IMR-90 (cell line): ENCODE data around the gene MEN1. TPM values are rescaled to one million over a fixed set of nuclear protein-coding genes. Genes with fewer than 3 reads are reported as not detected.

Experiments used
- ATAC-seq: fragments of 200-7000 bp; cut with Tn5 transposase; 2 replicates; pipeline ENCODE4 v1.9.1; 2020; ENCODE audit warnings: low read depth, mild to moderate bottlenecking, moderate library complexity
- BruUV-seq: library from RNA; stranded (reverse); fragments of 400-500 nt; replicated peaks from 2 replicates; lab custom pipeline; 2021; lab: Mats Ljungman, UMichigan
- CTCF ChIA-PET: fragments of 300-600 bp; formaldehyde crosslinking; extraction: SDS; loops from one replicate; lab custom pipeline; 2021; ENCODE audit warnings: antibody characterized with exemption; lab: Yijun Ruan, JAX
- POLR2A ChIA-PET: fragments of 300-600 bp; sonication (Branson Sonifier 250); formaldehyde crosslinking; loops from one replicate; lab custom pipeline; 2022; ENCODE audit warnings: antibody characterized with exemption; ENCODE audit not compliant: unreplicated experiment; lab: Charles Lee
- DNase-seq: peaks from one replicate; pipeline ENCODE4 v3.0.0; 2013
- H2AFZ ChIP-seq: replicated peaks from 2 replicates; pipeline ENCODE3; 2013; ENCODE audit warnings: low read length, mild to moderate bottlenecking; ENCODE audit not compliant: poor library complexity
- H2AK5ac ChIP-seq: 2 replicates; pipeline ENCODE4 v1.6.1; 2013; ENCODE audit warnings: low read depth, low read length, inconsistent platforms
- H2AK9ac ChIP-seq: replicated peaks from 2 replicates; pipeline ENCODE3; 2013; ENCODE audit warnings: mild to moderate bottlenecking, low read depth, low read length, moderate library complexity; ENCODE audit not compliant: poor library complexity
- H2BK120ac ChIP-seq: 2 replicates; pipeline ENCODE4 v1.6.1; 2013; ENCODE audit warnings: low read depth, low read length, inconsistent platforms
- H2BK15ac ChIP-seq: 3 replicates; pipeline ENCODE4 v1.6.1; 2013; ENCODE audit warnings: low read depth, low read length, inconsistent platforms
- H2BK20ac ChIP-seq: 2 replicates; pipeline ENCODE4 v1.6.1; 2013; ENCODE audit warnings: low read depth, mild to moderate bottlenecking, inconsistent platforms, low read length, moderate library complexity
- H2BK5ac ChIP-seq: 2 replicates; pipeline ENCODE4 v1.6.1; 2013; ENCODE audit warnings: mild to moderate bottlenecking, low read depth, low read length, inconsistent platforms; ENCODE audit not compliant: poor library complexity, severe bottlenecking
- H3K14ac ChIP-seq: replicated peaks from 2 replicates; pipeline ENCODE4 v1.6.1; 2013; ENCODE audit warnings: low read depth, low read length, inconsistent platforms
- H3K18ac ChIP-seq: 2 replicates; pipeline ENCODE4 v1.6.1; 2013; ENCODE audit warnings: low read depth, low read length, control low read depth
- H3K23ac ChIP-seq: 2 replicates; pipeline ENCODE4 v1.6.1; 2013; ENCODE audit warnings: low read depth, low read length, inconsistent platforms
- H3K27ac ChIP-seq: 2 replicates; pipeline ENCODE4 v1.5.1; 2013; ENCODE audit warnings: mild to moderate bottlenecking, control low read depth, low read length; ENCODE audit not compliant: insufficient read depth
- H3K27me3 ChIP-seq: 2 replicates; pipeline ENCODE4 v1.6.1; 2013; ENCODE audit warnings: low read length; ENCODE audit not compliant: control insufficient read depth, insufficient read depth
- H3K36me3 ChIP-seq: 2 replicates; pipeline ENCODE4 v1.6.1; 2013; ENCODE audit warnings: low read length, mixed read lengths; ENCODE audit not compliant: control insufficient read depth, insufficient read depth
- H3K4ac ChIP-seq: 2 replicates; pipeline ENCODE4 v1.6.1; 2013; ENCODE audit warnings: low read depth, low read length, inconsistent platforms
- H3K4me1 ChIP-seq: 2 replicates; pipeline ENCODE4 v1.6.1; 2013; ENCODE audit warnings: low read length, mixed read lengths; ENCODE audit not compliant: control insufficient read depth, insufficient read depth
- H3K4me2 ChIP-seq: 2 replicates; pipeline ENCODE4 v1.6.1; 2013; ENCODE audit warnings: low read depth, mild to moderate bottlenecking, control low read depth, low read length, moderate library complexity
- H3K4me3 ChIP-seq: 2 replicates; pipeline ENCODE4 v1.5.1; 2013; ENCODE audit warnings: low read depth, mild to moderate bottlenecking, control low read depth, low read length, moderate library complexity; ENCODE audit not compliant: insufficient read depth
- H3K56ac ChIP-seq: 2 replicates; pipeline ENCODE4 v1.6.1; 2013; ENCODE audit warnings: low read length, inconsistent platforms; ENCODE audit not compliant: insufficient read depth; ENCODE audit errors: extremely low read depth
- H3K79me1 ChIP-seq, 2 experiments: 2 replicates each; pipeline ENCODE4 v1.6.1; 2013; ENCODE audit warnings: low read length in 2 of 2, inconsistent platforms in 1 of 2, low read depth in 1 of 2
- H3K9ac ChIP-seq: 2 replicates; pipeline ENCODE4 v1.6.1; 2013; ENCODE audit warnings: low read depth, low read length, control low read depth
- H3K9me1 ChIP-seq: 2 replicates; pipeline ENCODE4 v1.6.1; 2013; ENCODE audit warnings: low read length, inconsistent platforms; ENCODE audit not compliant: insufficient read depth
- H3K9me3 ChIP-seq: 2 replicates; pipeline ENCODE4 v1.6.1; 2013; ENCODE audit warnings: low read length; ENCODE audit not compliant: control insufficient read depth, insufficient read depth
- H4K20me1 ChIP-seq: 2 replicates; pipeline ENCODE4 v1.6.1; 2013; ENCODE audit warnings: low read length, inconsistent platforms; ENCODE audit not compliant: insufficient read depth
- H4K5ac ChIP-seq: 2 replicates; pipeline ENCODE4 v1.6.1; 2013; ENCODE audit warnings: mild to moderate bottlenecking, low read depth, low read length, control low read depth
- H4K8ac ChIP-seq, 2 experiments: 2 replicates each; pipeline ENCODE4 v1.6.1; 2013; ENCODE audit warnings: low read depth in 2 of 2, low read length in 2 of 2, control low read depth in 1 of 2, inconsistent platforms in 1 of 2
- H4K91ac ChIP-seq: 2 replicates; pipeline ENCODE4 v1.6.1; 2013; ENCODE audit warnings: low read depth, low read length, inconsistent platforms; ENCODE audit not compliant: insufficient read depth
- BHLHE40 ChIP-seq: fragments of 150-350 bp; IDR thresholded peaks from 2 replicates; pipeline ENCODE4 v1.6.1; 2016; ENCODE audit warnings: mild to moderate bottlenecking, low read depth, low read length
- CEBPB ChIP-seq: IDR thresholded peaks from 2 replicates; pipeline ENCODE4 v1.6.1; 2012; ENCODE audit warnings: low read depth, low read length, improper control_type of control experiment
- CHD1 ChIP-seq: IDR thresholded peaks from 2 replicates; pipeline ENCODE4 v1.6.1; 2012; ENCODE audit warnings: low read depth, low read length, improper control_type of control experiment
- NFE2L2 ChIP-seq: fragments of 150-350 bp; IDR thresholded peaks from 2 replicates; pipeline ENCODE4 v1.6.1; 2016; ENCODE audit warnings: low read depth, mild to moderate bottlenecking, low read length
- RCOR1 ChIP-seq: IDR thresholded peaks from 2 replicates; pipeline ENCODE4 v1.6.1; 2012; ENCODE audit warnings: mild to moderate bottlenecking, low read length, improper control_type of control experiment; ENCODE audit not compliant: insufficient replicate concordance
- RFX5 ChIP-seq: IDR thresholded peaks from 2 replicates; pipeline ENCODE4 v1.8.0; 2012; ENCODE audit warnings: low read depth, mild to moderate bottlenecking, low read length, moderate library complexity
- SMC3 ChIP-seq: fragments of 150-350 bp; IDR thresholded peaks from 2 replicates; pipeline ENCODE4 v1.6.1; 2016; ENCODE audit warnings: low read depth, mild to moderate bottlenecking, antibody characterized with exemption, low read length, moderate library complexity
- WGBS, 2 experiments: methylation state at CpG; one replicate each; pipeline versions ENCODE4 v1.1.5 to v1.1.7; 2013; ENCODE audit warnings: missing lambda C conversion rate in 2 of 2; ENCODE audit not compliant: insufficient read length in 1 of 2; ENCODE audit errors: extremely low coverage in 2 of 2; 5-methylcytosine and 5-hydroxymethylcytosine counted together
- dilution Hi-C: fragments of 300-500 bp; cut with HindIII; formaldehyde crosslinking; loops from one replicate; pipeline ENCODE4 v1.14.3; 2018; ENCODE audit warnings: low sequenced_read_pairs; ENCODE audit not compliant: unreplicated experiment
- in situ Hi-C: fragments of 300-500 bp; cut with MboI; formaldehyde crosslinking; loops from 3 replicates; pipeline ENCODE4 v1.14.3; 2019; ENCODE audit warnings: low sequenced_read_pairs, inconsistent platforms, mixed read lengths
- intact Hi-C: fragments of 100-400 bp; cut with micrococcal nuclease; formaldehyde crosslinking; loops from 2 replicates; pipeline ENCODE4 v1.10.0; 2022
- polyA plus RNA-seq, 3 experiments: library from polyadenylated mRNA; depleted of rRNA; stranded (reverse); fragments of >200 nt; gene quantifications; 2 replicates each; pipeline ENCODE4 v1.2.3, GENCODE V29; 2012; ENCODE audit warnings: low replicate concordance in 1 of 3
- total RNA-seq: library from RNA; depleted of rRNA; stranded (reverse); fragments of >200 nt; gene quantifications from 2 replicates; pipeline ENCODE4 v1.2.3, GENCODE V29; 2012

Gene MEN1
- total and polyA plus RNA-seq, 2 of the 4 experiments (the other 2 are of a cell fraction), result 8.8 to 35.7 TPM

DNA sequence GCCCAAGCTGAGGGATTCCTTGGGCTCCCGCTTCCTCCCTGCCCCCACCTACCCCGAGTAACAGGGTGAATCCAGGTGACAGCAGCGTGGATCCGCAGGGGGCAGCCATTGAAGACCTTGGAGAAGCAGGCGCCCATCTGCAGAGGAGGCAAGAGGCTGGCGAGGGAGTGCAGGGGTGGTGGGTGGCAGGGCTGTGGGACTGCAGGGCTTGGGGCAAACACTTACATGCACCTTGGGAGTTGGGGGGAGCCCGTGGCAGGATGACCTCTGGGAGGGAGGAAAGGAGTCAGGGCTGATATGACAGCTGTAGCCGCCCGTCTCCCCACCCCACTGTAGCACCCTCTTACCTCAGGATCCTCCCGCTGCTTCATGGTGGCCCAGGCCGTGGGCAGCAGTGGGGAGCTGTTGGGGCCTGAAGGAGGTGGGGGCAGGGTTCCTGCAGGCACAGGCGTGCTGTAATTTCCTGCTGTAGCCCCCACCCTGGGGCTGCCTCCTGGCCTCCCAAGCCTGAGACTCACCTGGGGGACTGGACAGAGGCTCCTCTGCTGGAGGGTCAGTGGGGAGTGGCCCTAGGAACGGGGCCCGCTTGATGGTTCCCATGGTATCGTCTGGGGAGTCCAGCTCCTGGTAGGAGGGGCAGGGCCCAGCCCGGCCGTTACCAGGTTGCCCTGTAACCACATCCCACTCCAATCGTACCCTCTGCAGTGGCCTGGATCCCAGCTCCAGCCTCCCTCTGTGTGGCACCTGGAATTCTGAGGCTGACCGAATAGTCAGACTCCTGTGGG, 13.4 kb downstream of the MEN1 start:
- intact Hi-C loops, result no loop called here
- POLR2A ChIA-PET, result no interaction called here

More for the DNA sequence above, 13.4 kb downstream of the MEN1 start:
- peaks cover 0 to 3% of the 10 kb centered on the region in 2 experiments; a peak in 1 of 4 replicates for H3K79me1 ChIP-seq
- no peak overlapping the region for H2BK5ac ChIP-seq
- H2AK9ac ChIP-seq, result peak overlapping the region; percentile 8
- dilution Hi-C loops, result no loop called here
- in situ Hi-C loops, result no loop called here
- TF ChIP-seq NFE2L2 (no peak), BHLHE40 (no peak), CHD1 (no peak), RFX5 (no peak), CEBPB (no peak), RCOR1 (no peak), SMC3 (no peak)
- H3K9me1 ChIP-seq, result peaks cover 4% of the 10 kb centered on the region; the same call in 1 of the 2 replicates
- H2BK120ac ChIP-seq, result no peak overlapping the region
- DNase-seq (no peak), ATAC-seq (no peak)
- H2BK15ac ChIP-seq, result no peak overlapping the region
- no peak overlapping the region for H3K23ac ChIP-seq
- no peak overlapping the region for H4K5ac ChIP-seq
- H2AK5ac ChIP-seq, result no peak overlapping the region
- no CpG with 5 or more reads among the region's 19 CpGs for WGBS, 2 experiments
- H3K27me3 ChIP-seq, result no peaks in the 10 kb centered on the region
- CTCF ChIA-PET, result no interaction called here
- H3K27ac ChIP-seq, result no peak overlapping the region
- no peak overlapping the region for H3K4me3 ChIP-seq
- H2AFZ ChIP-seq, result no peak overlapping the region
- H3K56ac ChIP-seq, result no peak overlapping the region
- H3K9me3 ChIP-seq, result no peaks in the 10 kb centered on the region
- BruUV-seq, result no TSS peak
- no peaks in the 10 kb centered on the region for H4K20me1 ChIP-seq
- no peak overlapping the region for H3K4me2 ChIP-seq
- H3K9ac ChIP-seq, result no peak overlapping the region
- H4K91ac ChIP-seq, result no peak overlapping the region
- no peaks in the 10 kb centered on the region for H3K4me1 ChIP-seq
- no peak overlapping the region for H3K4ac ChIP-seq
- H3K14ac ChIP-seq, result no peak overlapping the region
- no peak overlapping the region for H3K18ac ChIP-seq
- H2BK20ac ChIP-seq, result no peak overlapping the region
- H4K8ac ChIP-seq, result no peak overlapping the region
- H3K36me3 ChIP-seq, result peaks cover 24% of the 10 kb centered on the region
